Endothelial cell (in vitro differentiated cells): ENCODE data around the gene SSBP3. TPM values are rescaled to one million over a fixed set of nuclear protein-coding genes. Genes with fewer than 3 reads are reported as not detected.
A peak's percentile ranks its signal among the peaks of the same experiment; 100 is the strongest.

Experiments used
- DNase-seq: peaks from one replicate; pipeline ENCODE4 v3.0.0; 2021; ENCODE audit warnings: low spot score
- H3K27ac Mint-ChIP-seq: one replicate; pipeline ENCODE4 v1.8.0; 2021; ENCODE audit warnings: mixed read lengths, inconsistent platforms; ENCODE audit not compliant: unreplicated experiment
- H3K27me3 Mint-ChIP-seq: one replicate; pipeline ENCODE4 v1.8.0; 2021; ENCODE audit warnings: mild to moderate bottlenecking, moderate library complexity, mixed read lengths, inconsistent platforms; ENCODE audit not compliant: unreplicated experiment
- H3K36me3 Mint-ChIP-seq: one replicate; pipeline ENCODE4 v1.8.0; 2021; ENCODE audit warnings: mild to moderate bottlenecking, low read depth, mixed read lengths, inconsistent platforms; ENCODE audit not compliant: unreplicated experiment
- H3K4me1 Mint-ChIP-seq: one replicate; pipeline ENCODE4 v1.8.0; 2021; ENCODE audit warnings: mild to moderate bottlenecking, mixed read lengths, inconsistent platforms; ENCODE audit not compliant: unreplicated experiment
- H3K4me3 Mint-ChIP-seq: one replicate; pipeline ENCODE4 v1.8.0; 2021; ENCODE audit warnings: mild to moderate bottlenecking, mixed read lengths, inconsistent platforms; ENCODE audit not compliant: unreplicated experiment
- H3K9me3 Mint-ChIP-seq: one replicate; pipeline ENCODE4 v1.8.0; 2021; ENCODE audit warnings: mixed read lengths, inconsistent platforms; ENCODE audit not compliant: unreplicated experiment
- CTCF ChIP-seq: fragments of 200-600 bp; sonication (generic); IDR thresholded peaks from one replicate; pipeline ENCODE4 v1.5.0; 2021; ENCODE audit warnings: antibody characterized with exemption; ENCODE audit not compliant: unreplicated experiment
- total RNA-seq: library from RNA; stranded (reverse); fragmentation: NEBNext Ultra II Directional; extraction: Animal tissue kit (Norgen Biotek cat#: 25700); gene quantifications from one replicate; pipeline ENCODE4 v1.2.1, GENCODE V29; 2021; ENCODE audit not compliant: unreplicated experiment

SSBP3 gene
- total RNA-seq, 1 donor from 2014 or later: 142 TPM

- peak overlapping the region; percentile 25 for H3K4me3 Mint-ChIP-seq
- no peaks in the 10 kb centered on the region for H3K9me3 Mint-ChIP-seq
- peaks cover 4% of the 10 kb centered on the region for H3K4me1 Mint-ChIP-seq
- peak overlapping the region; percentile 18 for H3K27ac Mint-ChIP-seq
- DNase-seq: no peak
- H3K27me3 Mint-ChIP-seq: peaks cover 8% of the 10 kb centered on the region
- peaks cover 16% of the 10 kb centered on the region for H3K36me3 Mint-ChIP-seq
- no peak for TF ChIP-seq CTCF
Measured at GRCh38 chr1:54227091-54227602, 179.0 kb downstream of the SSBP3 start.

GRCh38 chr1:54225986-54226559, 180.1 kb downstream of the SSBP3 start:
- Mint-ChIP-seq H3K27me3 (peaks cover 11% of the 10 kb centered on the region), H3K4me3 (peak overlapping the region; percentile 21), H3K9me3 (no peaks in the 10 kb centered on the region), H3K27ac (peak overlapping the region; percentile 48), H3K36me3 (peaks cover 16% of the 10 kb centered on the region), H3K4me1 (peaks cover 4% of the 10 kb centered on the region)
- no peak for TF ChIP-seq CTCF
- no peak for DNase-seq

GRCh38 chr1:54225378-54225777, 180.8 kb downstream of the SSBP3 start:
- H3K4me3 Mint-ChIP-seq: peak overlapping the region; percentile 21
- peaks cover 16% of the 10 kb centered on the region for H3K36me3 Mint-ChIP-seq
- no peaks in the 10 kb centered on the region for H3K9me3 Mint-ChIP-seq
- no peak for DNase-seq
- no peak for TF ChIP-seq CTCF
- peaks cover 4% of the 10 kb centered on the region for H3K4me1 Mint-ChIP-seq
- peaks cover 11% of the 10 kb centered on the region for H3K27me3 Mint-ChIP-seq
- peak overlapping the region; percentile 48 for H3K27ac Mint-ChIP-seq

GRCh38 chr1:54224233-54224632, 182.0 kb downstream of the SSBP3 start:
- H3K4me3 Mint-ChIP-seq: no peak overlapping the region
- H3K9me3 Mint-ChIP-seq: no peaks in the 10 kb centered on the region
- H3K27me3 Mint-ChIP-seq: peaks cover 15% of the 10 kb centered on the region
- H3K27ac Mint-ChIP-seq: no peak overlapping the region
- TF ChIP-seq CTCF: no peak
- peaks cover 10% of the 10 kb centered on the region for H3K4me1 Mint-ChIP-seq
- no peak for DNase-seq
- peaks cover 20% of the 10 kb centered on the region for H3K36me3 Mint-ChIP-seq

- Mint-ChIP-seq H3K9me3 (no peaks in the 10 kb centered on the region), H3K4me1 (peaks cover 15% of the 10 kb centered on the region), H3K27ac (no peak overlapping the region), H3K36me3 (peaks cover 21% of the 10 kb centered on the region), H3K27me3 (peaks cover 15% of the 10 kb centered on the region), H3K4me3 (no peak overlapping the region)
- DNase-seq: no peak
- no peak for TF ChIP-seq CTCF
Measured at GRCh38 chr1:54223441-54224202, 182.6 kb downstream of the SSBP3 start.
